SK-N-SH treated with all-trans-retinoic acid at 6 μM for 48 hours (cell line): ENCODE measurements around the gene OR10D3.

Experiments
- CREB5 ChIP-seq: fragments of 250-450 bp; sonication (Bioruptor Pico); IDR thresholded peaks from 2 replicates; pipeline ENCODE4 v1.5.1; 2020; ENCODE audit warnings: low read depth, mild to moderate bottlenecking, moderate library complexity
- POU6F1 ChIP-seq: fragments of 250-450 bp; sonication (Bioruptor Pico); IDR thresholded peaks from 2 replicates; pipeline ENCODE4 v1.8.0; 2021; ENCODE audit warnings: low read depth, mild to moderate bottlenecking, moderate library complexity, borderline replicate concordance
- RARB ChIP-seq: fragments of 250-450 bp; sonication (Bioruptor Pico); IDR thresholded peaks from 2 replicates; pipeline ENCODE4 v1.8.0; 2021; ENCODE audit warnings: mild to moderate bottlenecking, moderate library complexity

GRCh38 chr11:124200671-124201070 lies 17.5 kb downstream of the OR10D3 start:
- no peak for TF ChIP-seq RARB (CRISPR knock-in tag)
- TF ChIP-seq POU6F1 (CRISPR knock-in tag), result no peak
- TF ChIP-seq CREB5 (CRISPR knock-in tag), result no peak
